Stimulated activated CD4-positive, alpha-beta T cell treated with anti-CD3 and anti-CD28 coated beads, TNF-alpha, amount 100 ng/mL, for 4 hours (primary cell): ENCODE measurements around the gene ERLIN1.

Experiments
- DNase-seq, 3 experiments: peaks; one replicate each; pipeline ENCODE4 v3.0.0-alpha.2; 2020; ENCODE audit warnings: low read depth in 3 of 3

The ERLIN1 gene

DNA sequence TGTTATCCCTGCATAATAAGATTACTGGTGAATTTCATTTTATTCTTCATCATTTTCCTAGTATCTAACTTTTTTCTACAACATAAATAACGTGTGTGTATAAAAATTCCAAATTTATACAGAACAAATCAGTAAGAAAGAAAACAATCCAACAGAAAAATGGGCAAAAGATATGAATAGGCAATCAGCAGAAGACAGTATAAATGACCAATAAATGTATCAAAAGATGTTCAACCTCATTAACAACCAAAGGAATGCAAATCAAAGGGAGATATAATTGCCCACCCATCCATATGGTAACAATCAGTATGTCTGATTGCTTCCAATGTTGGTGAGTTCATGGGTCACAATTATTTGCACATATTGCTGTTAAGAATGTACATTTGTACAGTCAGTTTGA, 13.5 kb downstream of the ERLIN1 start:
- no peak for DNase-seq

DNA sequence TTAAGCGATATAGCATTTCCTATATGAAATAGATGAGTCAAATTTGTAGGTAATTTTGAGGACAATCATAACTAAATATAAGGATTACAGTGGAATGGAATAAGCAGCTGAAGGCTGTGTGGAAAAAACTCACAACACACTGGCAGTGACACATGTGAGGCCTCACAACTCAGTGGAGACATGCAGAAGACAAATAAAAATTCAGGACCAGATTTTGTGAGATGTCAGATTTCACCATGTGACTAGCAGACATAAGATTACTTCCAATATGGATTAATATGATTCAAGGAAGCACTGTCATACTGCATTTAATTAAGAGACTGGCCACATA, 17.6 kb downstream of the ERLIN1 start:
- no peak for DNase-seq

DNA sequence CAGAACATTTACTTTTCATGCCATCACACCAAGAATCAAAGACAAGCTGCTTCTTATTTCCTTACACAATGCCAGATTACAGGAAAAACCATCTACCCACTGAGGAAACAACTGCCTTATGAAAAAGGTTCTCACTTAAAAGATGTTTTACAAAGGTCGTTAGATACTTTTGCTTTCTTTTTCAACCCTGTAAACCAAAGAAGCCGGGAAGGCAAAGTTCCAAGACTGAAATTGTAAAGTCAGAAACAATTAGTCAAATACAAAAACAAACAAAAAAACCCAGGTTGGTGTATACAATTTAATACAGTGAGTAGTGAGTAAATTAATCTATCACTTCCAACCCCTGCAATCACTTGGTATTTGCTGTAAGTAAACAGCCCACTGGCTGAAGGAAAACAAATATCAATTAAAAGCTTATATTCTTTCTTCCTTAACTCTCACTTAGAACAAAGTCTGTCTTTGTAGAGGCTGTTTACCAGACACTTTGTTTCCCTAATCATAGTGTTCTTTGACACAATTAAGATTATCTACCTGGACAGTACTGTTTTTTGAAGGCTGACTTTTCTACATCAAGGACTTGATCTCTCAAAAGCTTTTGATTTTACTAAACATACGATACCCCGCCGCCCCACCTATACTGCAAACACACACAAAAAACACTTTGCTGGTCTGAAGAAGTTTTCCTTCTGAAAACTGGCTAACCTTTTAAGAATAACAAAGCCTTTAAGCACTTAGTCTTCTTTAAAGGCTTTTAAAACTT, 18.1 kb downstream of the ERLIN1 start:
- DNase-seq = no peak

DNA sequence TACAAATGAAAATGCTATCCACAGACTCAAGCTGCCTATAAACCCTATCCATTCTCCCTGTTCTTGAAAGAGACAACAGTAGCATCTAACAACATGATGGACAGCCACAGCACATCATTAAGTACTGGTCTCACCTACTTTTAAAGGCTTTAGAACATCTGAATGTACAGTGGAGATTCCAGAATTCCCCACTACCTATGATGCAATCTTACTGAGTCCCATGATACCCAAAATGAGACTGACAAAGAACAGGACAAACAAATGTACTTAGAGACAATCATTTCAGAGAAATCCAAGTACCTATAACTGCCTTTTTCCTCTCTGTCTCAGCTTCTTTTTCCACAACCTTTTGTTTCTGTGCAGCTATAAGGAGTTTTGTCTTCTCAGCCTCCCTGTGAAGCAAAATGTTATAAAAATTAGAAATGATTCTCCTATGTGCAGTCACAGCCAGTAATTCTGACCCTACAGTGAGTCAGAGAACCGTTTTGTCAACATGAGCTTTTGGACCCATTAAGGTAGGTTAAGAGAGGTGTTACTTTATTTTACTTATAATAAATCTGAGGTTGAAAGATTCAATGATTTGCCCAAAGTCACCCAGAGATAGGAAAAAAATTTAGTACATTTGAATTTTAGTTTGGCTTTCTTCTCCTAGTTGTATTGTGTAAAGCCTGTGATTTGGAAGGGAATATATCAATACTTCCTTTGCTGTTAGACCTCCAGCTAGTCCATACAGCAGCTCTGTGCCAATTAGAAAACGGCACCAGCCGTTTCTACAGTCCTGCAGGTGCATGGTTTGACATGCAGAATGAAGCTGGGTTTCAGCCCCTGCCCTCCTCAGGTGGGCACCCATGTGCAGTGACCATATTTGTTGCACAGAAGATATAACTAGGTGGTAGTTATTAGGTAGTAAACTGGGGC, 21.9 kb downstream of the ERLIN1 start:
- no peak for DNase-seq

DNA sequence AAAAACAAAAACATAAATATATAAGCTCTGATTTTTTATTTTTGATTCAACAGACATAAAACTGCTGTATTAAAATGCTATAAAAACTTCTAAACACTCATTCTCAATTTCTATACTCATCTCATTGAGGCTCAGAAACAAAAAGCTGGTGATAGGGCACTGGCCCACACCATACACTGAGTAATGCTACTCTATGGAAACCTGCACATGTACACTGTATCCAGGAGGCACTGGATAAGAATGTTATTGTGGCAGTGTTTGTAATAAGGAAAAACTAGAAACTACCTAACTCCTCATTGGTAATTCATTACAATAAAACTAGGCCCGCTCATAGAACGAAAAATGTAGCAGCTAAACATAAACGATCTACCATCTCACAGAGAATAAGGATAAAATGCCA, 23.1 kb downstream of the ERLIN1 start:
- DNase-seq = no peak

DNA sequence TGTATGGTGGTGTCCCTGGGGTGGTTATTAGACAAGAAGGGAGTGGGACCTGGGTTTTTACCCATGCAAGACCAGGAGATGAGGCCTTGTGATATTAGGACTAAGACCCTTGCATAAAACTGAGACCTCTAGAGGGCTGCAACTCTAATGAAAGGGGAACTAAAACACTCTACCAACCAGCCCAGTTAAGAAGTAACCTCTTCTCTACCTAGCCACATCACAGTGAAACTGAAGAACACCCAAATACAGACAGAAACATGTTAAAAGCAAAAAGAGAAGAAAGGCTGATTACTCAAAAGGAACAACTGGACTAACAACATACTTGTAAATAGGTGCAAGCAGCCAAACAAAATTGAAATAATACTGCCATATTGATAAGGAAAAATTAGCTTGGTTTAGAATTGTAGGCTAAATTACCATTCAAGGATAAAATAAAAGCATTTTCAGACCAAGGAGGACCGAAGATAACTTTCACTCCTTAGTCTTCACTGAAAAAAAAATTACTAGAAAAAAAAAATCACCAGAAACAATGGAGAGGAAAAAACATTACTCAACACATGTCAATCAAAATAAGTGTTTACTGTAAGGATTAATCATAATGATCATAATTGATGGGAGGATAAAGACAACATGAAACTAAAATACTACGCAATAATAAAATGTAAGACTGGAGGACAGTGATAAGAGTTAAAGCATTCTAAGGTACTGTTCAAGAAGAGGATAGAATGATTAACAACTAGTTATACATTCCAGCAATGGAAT, 27.6 kb downstream of the ERLIN1 start:
- no peak for DNase-seq

DNA sequence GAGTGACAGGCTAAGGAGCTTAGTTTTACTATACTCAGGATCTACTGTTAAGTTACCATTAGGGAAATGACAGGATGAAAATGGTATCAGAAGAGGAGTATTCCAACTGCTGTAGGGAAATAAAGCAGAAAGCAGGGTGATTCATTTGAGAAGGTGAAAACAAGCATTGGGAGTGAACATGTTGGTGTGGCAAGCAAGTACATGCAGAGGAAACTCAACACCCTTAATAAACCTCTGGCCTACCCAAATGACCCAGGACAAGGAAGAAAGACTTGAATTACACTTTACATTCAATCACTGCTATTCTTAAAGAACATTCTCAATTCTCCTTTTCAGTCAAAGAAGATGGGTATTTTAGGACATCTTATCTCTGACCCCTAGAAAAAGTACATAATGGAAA, 28.7 kb downstream of the ERLIN1 start:
- no peak for DNase-seq

DNA sequence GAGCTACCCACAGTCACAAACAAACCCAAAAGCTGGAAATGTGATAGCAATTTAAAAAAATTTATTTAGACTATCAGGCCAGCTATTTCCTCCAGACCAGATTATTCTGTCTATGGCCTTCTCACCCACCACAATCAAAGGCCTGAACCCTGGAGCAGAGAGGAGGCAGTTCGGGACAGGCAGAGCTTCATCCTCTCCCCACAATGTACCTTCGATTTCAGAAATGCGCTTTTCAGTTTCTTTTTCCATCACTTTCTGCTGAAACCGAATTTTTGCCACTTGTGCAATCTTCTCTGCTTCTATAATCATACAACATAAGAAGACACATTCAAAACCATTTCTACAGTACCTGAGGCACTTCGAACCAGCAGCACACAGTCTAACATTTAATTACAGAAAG, 29.9 kb downstream of the ERLIN1 start:
- DNase-seq = no peak

DNA sequence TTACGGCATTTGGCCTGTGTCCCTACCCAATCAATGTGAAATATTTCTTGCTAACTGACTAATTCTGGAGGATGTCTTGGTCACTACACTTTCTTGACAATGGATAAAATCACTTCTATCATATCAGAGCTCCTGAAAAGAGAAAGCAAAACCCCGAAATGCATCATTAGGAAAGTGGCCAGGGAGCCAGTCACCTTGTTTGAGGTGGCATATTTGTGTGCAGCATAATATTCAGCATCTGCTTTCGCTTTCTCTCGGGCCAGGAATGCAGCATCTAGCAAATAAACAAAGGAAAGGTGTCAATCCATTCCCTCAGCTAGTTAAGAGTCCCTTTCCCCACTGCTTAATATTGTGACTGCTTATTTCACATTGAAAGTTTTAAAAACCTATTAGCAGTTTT, 31.2 kb downstream of the ERLIN1 start:
- no peak for DNase-seq

DNA sequence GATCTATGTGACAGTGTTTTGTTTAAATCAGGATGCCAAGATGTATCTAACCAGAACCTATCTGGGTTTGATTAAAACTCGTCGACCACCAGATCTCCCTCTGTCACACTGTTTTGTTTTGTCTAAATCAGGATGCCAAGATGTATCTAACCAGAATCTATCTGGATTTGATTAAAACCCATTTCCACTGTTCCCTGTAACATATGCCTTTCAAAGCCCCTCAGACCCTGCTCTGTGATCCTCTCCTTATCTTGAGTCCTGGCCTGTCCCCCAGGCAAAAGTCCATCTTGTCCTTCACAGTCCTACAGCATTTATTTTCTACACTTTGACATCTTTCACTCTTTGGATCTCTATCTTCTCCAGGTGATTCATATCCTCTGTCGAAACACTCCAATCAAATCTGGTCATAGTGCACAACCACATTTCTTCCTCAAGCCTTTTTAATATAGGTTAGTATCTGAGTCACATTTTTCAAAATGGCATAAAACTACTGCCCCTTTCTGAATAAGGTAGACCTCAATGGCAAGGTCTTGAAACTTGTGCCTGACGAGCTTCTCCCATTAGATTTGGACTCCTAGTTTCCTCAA, 32.5 kb downstream of the ERLIN1 start:
- no peak for DNase-seq

DNA sequence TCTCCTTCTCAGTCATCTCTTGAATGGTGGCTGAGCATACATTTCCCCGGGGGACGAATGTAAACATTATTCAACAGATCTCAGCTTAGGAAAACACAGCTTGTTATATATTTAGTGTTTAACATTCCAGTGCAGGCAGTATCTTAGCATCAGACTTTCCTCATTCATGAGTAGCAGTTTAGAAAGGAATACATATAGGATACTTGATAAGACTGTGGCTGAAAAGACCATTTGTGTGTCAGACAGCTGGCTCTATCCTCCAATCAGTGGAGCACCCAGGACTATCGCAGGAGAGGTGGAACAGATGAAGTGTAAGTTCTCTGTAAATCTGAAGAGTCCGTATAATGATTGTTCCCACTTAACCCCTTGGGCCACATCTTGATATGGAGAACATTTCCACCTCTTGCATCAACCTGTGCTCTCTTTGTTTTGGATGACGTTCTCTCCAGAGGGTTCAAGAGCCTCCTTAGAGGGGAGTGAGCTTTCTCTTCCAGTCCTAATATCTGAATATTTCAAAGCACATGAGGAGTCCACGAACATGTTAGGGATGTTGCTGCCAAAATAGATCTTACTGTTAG, 34.0 kb downstream of the ERLIN1 start:
- DNase-seq = no peak

DNA sequence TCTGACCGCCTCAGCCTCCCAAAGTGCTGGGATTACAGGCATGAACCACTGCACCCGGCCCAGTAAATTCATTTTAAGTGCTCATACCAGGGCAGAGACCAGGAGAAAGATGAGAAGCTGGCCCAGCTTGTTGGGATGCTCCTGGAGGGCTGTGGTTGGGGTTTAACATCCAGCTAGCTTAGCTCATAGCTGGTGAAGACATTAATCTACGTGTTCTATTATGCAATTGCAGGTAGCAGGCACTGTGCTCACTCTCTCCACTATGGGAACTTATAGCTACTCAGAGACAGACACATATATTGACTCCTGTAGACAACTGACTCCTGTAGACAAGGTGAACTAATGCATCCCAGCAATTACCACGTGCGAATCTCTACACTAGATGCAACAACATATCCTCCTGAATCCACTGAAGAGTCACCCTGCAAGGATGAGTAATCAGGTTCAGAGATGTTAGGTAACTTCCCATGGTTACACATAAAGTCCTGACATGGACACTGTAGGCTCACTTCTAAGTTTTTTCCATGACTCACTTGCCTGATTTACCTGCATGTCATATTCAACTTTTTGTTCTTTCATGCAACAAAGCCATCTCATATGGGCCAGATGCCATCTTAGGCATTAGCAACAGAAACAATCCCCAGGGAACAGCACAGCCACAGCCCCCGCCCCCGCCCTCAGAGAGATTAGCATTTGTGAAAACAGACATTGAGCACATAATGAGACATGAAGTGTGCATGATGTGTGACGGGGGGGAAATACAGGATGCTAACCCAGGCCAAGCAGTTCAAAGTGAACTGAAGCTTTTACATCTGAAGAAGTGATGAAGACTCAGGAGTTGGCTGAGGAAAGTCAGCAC, 37.2 kb downstream of the ERLIN1 start:
- DNase-seq = peak in 2 of 3 experiments; percentile 9 to 15

DNA sequence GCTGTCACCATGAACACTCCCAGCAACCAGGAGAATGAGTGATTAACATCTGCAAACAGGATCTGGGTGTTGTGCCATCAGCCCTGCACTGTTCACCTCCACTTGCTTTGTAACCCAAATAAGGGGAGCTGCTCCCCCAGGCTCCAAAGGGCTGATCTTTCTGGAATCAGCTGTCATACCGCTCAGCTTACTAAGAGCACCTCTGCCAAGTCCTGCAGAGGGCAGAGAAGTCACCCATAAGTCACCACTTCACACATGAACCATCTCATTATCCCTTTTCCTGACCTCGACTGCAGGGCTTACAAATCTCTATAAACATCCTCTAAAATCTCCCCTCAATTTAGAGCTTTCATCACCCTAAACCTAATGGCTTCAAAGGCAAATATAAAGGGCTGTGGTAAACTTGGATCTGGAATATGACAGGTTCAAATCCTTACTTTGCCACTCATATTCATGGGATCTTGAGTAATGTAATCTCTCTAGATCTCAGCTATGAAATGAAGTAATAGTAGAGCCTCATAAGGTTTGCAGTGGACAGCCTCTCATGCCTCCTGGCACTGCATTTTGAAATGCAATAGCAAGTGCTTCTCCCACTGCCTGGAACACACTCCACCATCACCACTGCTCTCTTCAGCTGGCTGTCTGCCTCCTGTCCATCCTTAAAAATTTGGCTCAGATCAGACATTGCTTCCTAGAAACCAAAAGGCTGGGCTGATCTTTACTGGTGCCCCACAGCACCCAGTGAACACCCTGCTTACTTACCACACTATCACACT, 38.8 kb downstream of the ERLIN1 start:
- DNase-seq = no peak

DNA sequence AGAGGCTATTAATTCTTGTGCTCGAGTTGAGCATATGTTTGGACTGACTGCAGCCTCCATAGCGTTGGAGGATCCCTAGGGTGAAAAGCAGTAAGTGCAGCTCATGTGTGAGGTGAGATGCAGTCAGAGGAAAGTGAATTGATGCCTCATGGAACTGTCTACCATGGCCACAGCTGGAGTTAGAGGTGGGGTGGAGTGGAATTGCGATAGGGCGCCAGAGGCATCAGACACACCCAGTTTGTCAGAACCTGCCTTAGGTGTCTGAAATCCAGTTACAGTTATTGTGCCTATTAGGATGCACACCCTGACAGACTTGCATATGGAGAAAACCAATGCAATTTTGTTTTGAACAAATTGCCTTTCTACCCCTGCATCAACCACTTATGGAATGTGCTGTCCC, 39.4 kb downstream of the ERLIN1 start:
- DNase-seq = no peak

DNA sequence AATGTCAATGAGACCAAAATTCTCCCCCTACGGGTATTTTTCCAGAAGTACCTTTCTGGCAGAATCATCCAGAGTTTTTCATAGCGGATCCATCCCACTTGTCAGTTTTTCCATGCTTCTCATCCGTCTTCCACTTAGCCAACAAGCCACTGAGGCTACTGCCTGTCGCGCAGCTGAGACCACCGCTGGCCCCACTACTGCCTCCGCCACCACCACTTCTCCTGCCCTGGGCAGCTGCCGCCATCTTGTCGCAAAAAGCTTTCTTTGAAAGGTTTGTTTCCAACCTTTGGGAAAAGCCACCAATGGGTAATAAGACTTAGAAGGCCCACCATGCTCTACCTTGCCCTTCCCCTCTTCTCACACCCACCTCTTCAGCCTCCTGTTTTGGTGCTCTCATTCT, 42.1 kb downstream of the ERLIN1 start:
- DNase-seq = no peak

DNA sequence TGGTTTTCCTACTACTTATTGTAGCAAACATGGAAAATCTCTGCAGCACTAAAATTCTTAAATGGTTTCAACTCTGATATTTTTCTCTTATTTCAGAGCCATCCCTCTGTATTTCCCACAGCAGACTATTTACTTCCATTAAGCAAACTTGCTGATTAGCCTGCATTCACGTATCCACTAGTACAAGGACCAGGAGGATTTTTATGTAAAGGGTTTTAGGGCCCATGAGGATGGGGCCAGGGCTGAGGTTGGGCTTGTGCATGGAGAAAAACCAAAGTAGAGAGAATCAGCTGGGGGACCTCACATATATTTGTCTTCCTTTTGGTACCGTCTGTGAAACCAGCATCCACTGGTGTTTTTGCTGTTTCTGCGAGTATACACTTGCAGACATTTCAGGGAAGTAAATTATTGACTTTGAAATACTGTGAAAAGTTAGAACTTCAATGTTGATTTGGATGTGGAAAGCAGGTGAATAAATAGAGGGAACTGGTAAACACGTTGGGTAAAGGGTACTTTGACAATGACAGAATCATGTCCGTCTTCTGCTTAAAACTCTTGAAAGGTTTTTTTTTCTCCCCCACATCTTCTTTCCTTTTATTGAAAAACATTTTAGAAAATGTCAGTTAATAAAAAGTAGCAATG, 44.3 kb downstream of the ERLIN1 start:
- DNase-seq = no peak

DNA sequence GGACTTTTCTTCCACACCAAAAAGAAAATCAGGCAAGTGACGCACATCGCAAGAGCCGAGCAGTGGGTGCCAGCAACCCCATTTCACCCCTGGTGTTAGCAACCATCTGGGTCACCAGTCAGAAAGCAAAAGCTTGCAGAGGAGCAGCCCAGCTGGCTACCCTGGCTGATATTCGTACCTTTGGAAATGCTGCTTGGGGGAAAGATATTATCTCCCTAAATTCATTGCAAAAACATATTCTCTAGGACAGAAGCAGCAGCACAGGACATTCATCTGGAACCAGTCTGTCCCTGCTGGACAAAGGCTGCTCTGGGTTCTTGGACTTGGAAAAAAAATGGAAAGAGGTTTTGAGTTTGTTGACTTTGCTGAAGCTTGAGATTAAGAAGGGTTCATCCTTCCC, 45.8 kb downstream of the ERLIN1 start:
- DNase-seq = no peak

DNA sequence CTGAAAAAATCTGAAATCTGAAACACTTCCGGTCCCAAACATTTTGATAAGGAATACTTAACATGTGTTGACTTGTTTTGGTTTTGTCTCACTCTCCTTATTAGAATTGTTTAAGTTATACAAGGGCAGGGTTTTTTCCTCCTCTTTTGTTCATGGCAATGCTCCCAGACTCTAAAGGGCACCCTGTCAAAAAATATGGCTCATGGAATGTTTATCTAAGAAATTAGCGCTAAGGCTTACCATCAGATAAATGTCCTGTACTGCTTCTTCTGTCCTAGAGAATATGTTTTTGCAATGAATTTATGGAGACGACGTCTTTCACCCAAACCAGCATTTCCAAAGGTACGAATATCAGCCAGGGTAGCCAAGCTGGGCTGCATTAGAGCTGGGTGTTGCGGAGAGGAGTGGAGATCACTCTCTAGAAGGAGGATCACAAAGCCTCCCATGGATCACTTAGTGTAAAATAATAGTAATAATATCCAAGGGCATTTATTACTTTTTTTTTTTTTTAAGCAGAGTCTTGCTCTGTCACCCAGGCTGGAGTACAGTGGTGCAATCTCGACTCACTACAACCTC, 46.8 kb downstream of the ERLIN1 start:
- no peak for DNase-seq

DNA sequence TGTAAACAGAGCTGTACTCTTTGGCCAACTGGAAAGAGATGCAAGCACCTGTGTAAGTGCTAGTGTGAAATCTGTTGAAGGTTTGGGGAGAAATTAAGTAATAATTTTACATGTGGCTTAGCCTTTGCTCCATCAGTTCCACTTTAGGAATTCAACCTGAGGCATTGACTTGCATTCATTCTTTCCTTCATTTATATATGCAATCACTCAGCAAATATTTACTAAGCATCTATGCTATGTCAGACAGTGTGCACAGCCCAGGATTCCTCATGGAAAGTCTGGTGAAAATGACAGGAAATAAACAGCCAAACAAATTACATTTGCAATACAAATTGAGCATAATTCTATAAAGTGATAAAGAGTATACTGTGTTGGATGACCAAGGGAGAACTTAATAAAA, 50.3 kb downstream of the ERLIN1 start:
- DNase-seq = no peak
